Stomach (tissue), 9 donors: ENCODE results near the gene PTGES3L. TPM values are rescaled to one million over a fixed set of nuclear protein-coding genes. Genes with fewer than 3 reads are reported as not detected.
"Not testable (repeated sequence)": the region's sequence is repeated elsewhere in the genome, so short reads cannot be mapped to it uniquely, and the experiment has no call there.

Experiments
- DNase-seq, 2 donors: peaks; one replicate each; pipeline versions ENCODE4 v3.0.0 to v3.0.0-alpha.2; 2013 to 2019
- H3K27ac ChIP-seq, 5 donors: fragments of 200-600 bp in 4 of 5; sonication (generic) in 4 of 5; one replicate each; pipeline ENCODE4 v1.5.1; 2013 to 2019; ENCODE audit warnings: mild to moderate bottlenecking in 1 of 5, moderate library complexity in 1 of 5
- H3K27me3 ChIP-seq, 3 donors: fragments of 200-600 bp; sonication (generic); one replicate each; pipeline ENCODE4 v1.5.1; 2017 to 2019; ENCODE audit warnings: mixed run types in 1 of 3
- H3K36me3 ChIP-seq, 4 donors: fragments of 200-600 bp; sonication (generic); 1 replicate in 3 of 4; 2 replicates in 1 of 4; pipeline ENCODE4 v1.5.1; 2016 to 2019
- H3K4me1 ChIP-seq, 4 donors: fragments of 200-600 bp; sonication (generic); one replicate each; pipeline ENCODE4 v1.5.1; 2016 to 2019
- H3K4me3 ChIP-seq, 4 donors: fragments of 200-600 bp; sonication (generic) in 3 of 4; one replicate each; pipeline ENCODE4 v1.5.1; 2016 to 2019; ENCODE audit warnings: mild to moderate bottlenecking in 1 of 4
- H3K9me3 ChIP-seq, 4 donors: fragments of 200-600 bp; sonication (generic); one replicate each; pipeline ENCODE4 v1.5.1; 2016 to 2019
- CTCF ChIP-seq, 7 experiments: fragments of 450-650 bp in 4 of 7; fragments of 200-600 bp in 3 of 7; sonication (generic) in 3 of 7; IDR thresholded peaks; one replicate each; pipeline ENCODE4 v1.5.1; 2016 to 2019; ENCODE audit warnings: antibody characterized with exemption in 7 of 7, control low read depth in 2 of 7, mild to moderate bottlenecking in 1 of 7
- EP300 ChIP-seq: sonication (generic); formaldehyde crosslinking; IDR thresholded peaks from one replicate; pipeline ENCODE4 v1.6.1; 2017; ENCODE audit warnings: antibody characterized with exemption
- POLR2A ChIP-seq, 4 donors: fragments of 450-650 bp; IDR thresholded peaks; one replicate each; pipeline ENCODE4 v1.6.1; 2016; ENCODE audit warnings: antibody characterized with exemption in 4 of 4, control low read depth in 2 of 4, mild to moderate bottlenecking in 1 of 4, moderate library complexity in 1 of 4
- POLR2AphosphoS5 ChIP-seq, 3 donors: sonication (generic); formaldehyde crosslinking; IDR thresholded peaks; one replicate each; pipeline ENCODE4 v1.6.1; 2016; ENCODE audit warnings: antibody characterized with exemption in 3 of 3
- WGBS, 5 donors: extraction: QIAGEN DNeasy Blood & Tissue Kit in 3 of 5; methylation state at CpG; one replicate each; pipeline versions ENCODE4 v1.1.5 to v1.1.7; 2013 to 2018; 5-methylcytosine and 5-hydroxymethylcytosine counted together
- intact Hi-C: fragments of 100-400 bp; cut with DNase I; formaldehyde crosslinking; loops from one replicate; pipeline ENCODE4 v1.15.1; 2023; ENCODE audit warnings: low total_unique reads
- polyA plus RNA-seq, 3 donors: library from polyadenylated mRNA; stranded (reverse); fragments of 200-250 nt; gene quantifications; one replicate each; pipeline ENCODE4 v1.2.3, GENCODE V29; 2013
- total RNA-seq, 5 donors: library from RNA; depleted of rRNA; stranded (reverse); fragments of >200 nt; gene quantifications; one replicate each; pipeline versions ENCODE4 v1.1.0 to v1.2.3, GENCODE V29; 2014 to 2016
- donor health status: healthy with polysubstance abuse.
- donor health status: Bipolar disorder and iron deficiency.
- donor health status: healthy.

Gene PTGES3L
- total and polyA plus RNA-seq, 8 donors: 1.3 to 9.8 (median 3.6) TPM; not detected in 3

GRCh38 chr17:42999003-42999525 is 19.2 kb upstream of the PTGES3L start:
- peak overlapping the region; percentile 83 to 95 (median 92) for H3K27ac ChIP-seq
- H3K4me3 ChIP-seq: peak overlapping the region; percentile 62 to 80 (median 73)
- peaks cover 39 to 60% (median 54%) of the 10 kb centered on the region in 4 donors for H3K36me3 ChIP-seq
- peaks cover 26 to 53% (median 30%) of the 10 kb centered on the region in 4 donors for H3K4me1 ChIP-seq
- no peak for DNase-seq
- no peak for TF ChIP-seq POLR2AphosphoS5 (IDR thresholded peaks at IDR 0.05)
- no peak for TF ChIP-seq POLR2A (IDR thresholded peaks at IDR 0.05)
- TF ChIP-seq CTCF (IDR thresholded peaks at IDR 0.05): no peak
- TF ChIP-seq EP300: no peak
- 5 to 12% (median 7%) methylated on average over 10 of the region's 10 CpGs for WGBS, 5 donors
- no peaks in the 10 kb centered on the region for H3K27me3 ChIP-seq
- H3K9me3 ChIP-seq: no peaks in the 10 kb centered on the region
- intact Hi-C loops: no loop called here

GRCh38 chr17:42997984-42998938 is 18.4 kb upstream of the PTGES3L start, which contains the start of gene RPL27:
TSS of gene RPL27 (plus strand) at chr17:42998419. CDS start at chr17:42998751, 332 bp downstream.
- peaks cover 34 to 62% (median 55%) of the 10 kb centered on the region in 4 donors for H3K36me3 ChIP-seq
- TF ChIP-seq POLR2A (IDR thresholded peaks at IDR 0.05) (peak in 1 of 4 donors; percentile 43), POLR2AphosphoS5 (IDR thresholded peaks at IDR 0.05) (peak; percentile 86 to 99 (median 91)), EP300 (no peak), CTCF (IDR thresholded peaks at IDR 0.05) (peak in 6 of 7 experiments; percentile 79 to 98 (median 92))
- peak within 1 kb of the TSS; percentile 83 to 95 (median 92) for H3K27ac ChIP-seq
- intact Hi-C loops: no loop called here
- peak; percentile 99 to 100 for DNase-seq
- no peaks in the 10 kb centered on the region for H3K9me3 ChIP-seq
- peak within 1 kb of the TSS; percentile 62 to 80 (median 73) for H3K4me3 ChIP-seq
- peaks cover 26 to 47% (median 30%) of the 10 kb centered on the region in 4 donors for H3K4me1 ChIP-seq
- 0 to 1% (median 0%) methylated on average over 40 to 49 of the region's 49 CpGs for WGBS, 5 donors
- H3K27me3 ChIP-seq: no peaks in the 10 kb centered on the region

GRCh38 chr17:42997390-42997983 is 17.6 kb upstream of the PTGES3L start:
- intact Hi-C loops: no loop called here
- peaks cover 26 to 44% (median 30%) of the 10 kb centered on the region in 4 donors for H3K4me1 ChIP-seq
- H3K9me3 ChIP-seq: no peaks in the 10 kb centered on the region
- H3K36me3 ChIP-seq: peaks cover 33 to 62% (median 55%) of the 10 kb centered on the region in 4 donors
- no peaks in the 10 kb centered on the region for H3K27me3 ChIP-seq
- no peak for DNase-seq
- peak overlapping the region; percentile 53 to 95 (median 92) for H3K27ac ChIP-seq
- WGBS, 5 donors: 5 to 13% (median 8%) methylated on average over 5 of the region's 5 CpGs
- TF ChIP-seq POLR2AphosphoS5 (IDR thresholded peaks at IDR 0.05) (no peak), CTCF (IDR thresholded peaks at IDR 0.05) (no peak), POLR2A (IDR thresholded peaks at IDR 0.05) (no peak), EP300 (no peak)
- peak overlapping the region; percentile 27 to 80 (median 70) for H3K4me3 ChIP-seq

- H3K9me3 ChIP-seq, intact Hi-C loops, H3K27ac ChIP-seq, H3K27me3 ChIP-seq, H3K4me3 ChIP-seq, DNase-seq: not testable (repeated sequence)
- peaks cover 7 to 22% (median 12%) of the 10 kb centered on the region in 4 donors for H3K4me1 ChIP-seq
- 78 to 86% (median 83%) methylated on average over 10 of the region's 10 CpGs for WGBS, 5 donors
- H3K36me3 ChIP-seq: peaks cover 39 to 65% (median 60%) of the 10 kb centered on the region in 4 donors
Measured at GRCh38 chr17:42993913-42994312, 14.0 kb upstream of the PTGES3L start.
